LNCAP (cell line): ENCODE results near the gene THSD7A.

Experiments used
- TF ChIP-seq, protein P1 (sequence below): fragments of 450-650 bp; IDR thresholded peaks from 2 replicates; pipeline ENCODE4 v1.5.1; 2017; ENCODE audit warnings: mild to moderate bottlenecking

THSD7A gene

DNA sequence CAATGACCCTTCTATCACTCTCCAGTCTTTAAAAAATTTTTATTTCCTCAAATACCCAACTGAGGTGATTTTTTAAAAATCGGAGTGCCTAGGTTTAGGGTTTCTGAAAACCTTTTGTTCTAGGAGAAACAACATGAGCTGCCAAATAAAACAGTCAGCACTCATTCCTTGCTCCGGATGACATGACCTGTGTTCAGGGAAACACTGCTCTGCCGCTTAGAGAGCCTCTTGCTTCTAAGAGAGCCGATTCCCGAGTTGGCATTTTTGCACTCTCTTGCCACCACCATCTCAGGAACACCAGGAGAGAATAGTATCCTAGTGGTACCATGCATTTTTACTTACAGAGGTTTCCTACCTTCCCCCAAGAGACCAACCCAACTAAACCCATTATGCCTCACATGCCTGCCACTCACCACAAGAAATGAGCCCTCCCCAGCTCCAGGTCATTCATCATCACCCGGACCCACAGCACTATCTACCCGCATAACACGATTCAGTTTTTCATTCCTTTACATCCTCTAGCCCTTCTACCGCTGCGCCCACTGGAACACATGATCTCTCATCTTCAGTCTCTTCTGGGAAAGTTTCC lies 365.4 kb downstream of the THSD7A start:
- TF ChIP-seq, protein P1, sequence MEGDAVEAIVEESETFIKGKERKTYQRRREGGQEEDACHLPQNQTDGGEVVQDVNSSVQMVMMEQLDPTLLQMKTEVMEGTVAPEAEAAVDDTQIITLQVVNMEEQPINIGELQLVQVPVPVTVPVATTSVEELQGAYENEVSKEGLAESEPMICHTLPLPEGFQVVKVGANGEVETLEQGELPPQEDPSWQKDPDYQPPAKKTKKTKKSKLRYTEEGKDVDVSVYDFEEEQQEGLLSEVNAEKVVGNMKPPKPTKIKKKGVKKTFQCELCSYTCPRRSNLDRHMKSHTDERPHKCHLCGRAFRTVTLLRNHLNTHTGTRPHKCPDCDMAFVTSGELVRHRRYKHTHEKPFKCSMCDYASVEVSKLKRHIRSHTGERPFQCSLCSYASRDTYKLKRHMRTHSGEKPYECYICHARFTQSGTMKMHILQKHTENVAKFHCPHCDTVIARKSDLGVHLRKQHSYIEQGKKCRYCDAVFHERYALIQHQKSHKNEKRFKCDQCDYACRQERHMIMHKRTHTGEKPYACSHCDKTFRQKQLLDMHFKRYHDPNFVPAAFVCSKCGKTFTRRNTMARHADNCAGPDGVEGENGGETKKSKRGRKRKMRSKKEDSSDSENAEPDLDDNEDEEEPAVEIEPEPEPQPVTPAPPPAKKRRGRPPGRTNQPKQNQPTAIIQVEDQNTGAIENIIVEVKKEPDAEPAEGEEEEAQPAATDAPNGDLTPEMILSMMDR, result no peak

DNA sequence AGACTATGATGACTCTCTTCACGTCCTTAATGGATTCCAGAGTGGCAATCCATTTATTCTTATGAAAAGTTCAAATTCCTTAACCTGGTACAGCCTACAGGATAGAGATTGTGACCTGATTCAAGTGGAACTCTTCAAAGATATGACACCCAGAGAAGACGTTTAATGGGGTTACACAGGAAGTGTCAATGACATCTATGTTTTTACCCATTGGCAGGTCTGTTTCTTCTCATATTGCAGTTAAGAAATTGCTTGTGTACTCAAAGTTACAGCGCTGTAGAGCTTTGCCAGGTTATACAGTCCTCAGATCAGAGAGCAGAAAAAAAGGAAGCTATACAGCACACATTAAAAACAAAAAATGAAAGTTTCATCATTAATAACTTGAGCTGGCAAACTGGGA lies 367.4 kb downstream of the THSD7A start:
- TF ChIP-seq, protein P1, result no peak

DNA sequence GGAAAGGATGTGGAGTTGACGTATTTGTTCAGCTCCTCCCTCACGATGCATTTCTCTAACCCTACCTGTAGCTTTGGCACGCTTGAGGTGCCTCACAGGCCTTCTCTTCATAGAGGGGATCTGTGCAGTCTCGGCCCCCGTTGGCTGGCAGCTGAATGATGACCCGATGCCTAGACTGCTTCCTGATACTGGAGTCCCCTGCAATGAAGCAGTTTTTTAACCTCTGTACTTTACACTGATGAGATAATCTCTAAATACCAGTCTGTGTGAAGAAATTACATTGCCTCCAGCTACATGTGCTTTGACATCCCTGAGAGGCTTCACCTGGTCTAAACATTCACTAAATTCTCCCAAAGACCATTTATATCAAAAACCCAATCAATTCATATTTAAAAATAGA lies 370.1 kb downstream of the THSD7A start:
- TF ChIP-seq, protein P1, result no peak

DNA sequence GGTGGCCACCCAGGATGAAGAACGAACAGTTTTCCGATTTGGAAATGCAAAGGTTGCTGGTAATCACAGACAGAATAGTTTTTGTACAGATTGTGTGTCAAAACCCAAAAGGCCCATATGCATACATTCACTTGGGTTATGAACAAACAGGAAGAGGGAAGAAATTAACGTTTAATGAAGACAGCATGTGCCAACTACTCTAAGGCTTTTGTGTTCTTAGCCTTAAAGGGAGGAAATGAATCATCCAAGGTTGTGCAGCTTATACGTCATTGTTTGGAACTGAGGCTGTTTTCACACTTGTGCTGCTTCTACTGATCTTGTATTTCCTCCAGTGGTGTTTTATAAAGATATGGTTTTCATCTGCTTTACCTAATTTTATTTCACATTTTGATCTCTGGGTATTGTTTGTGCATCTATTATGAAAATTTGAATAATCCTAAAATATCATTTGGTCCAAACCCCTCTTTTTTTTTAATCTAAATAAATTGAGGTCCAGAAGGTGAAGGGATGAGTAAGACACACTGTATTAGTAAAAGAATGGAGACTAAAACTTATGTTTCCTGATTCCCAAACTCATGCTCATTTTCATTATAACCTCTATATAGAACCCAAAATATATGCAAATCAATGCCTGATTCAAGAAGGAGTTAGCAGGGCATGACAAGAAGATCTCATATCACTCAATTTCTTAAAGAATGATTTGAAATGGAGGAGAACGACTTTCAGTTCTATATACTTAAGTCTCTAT lies 373.1 kb downstream of the THSD7A start:
- TF ChIP-seq, protein P1, result no peak

GRCh38 chr7:11457419-11457818 lies 374.6 kb downstream of the THSD7A start:
- TF ChIP-seq, protein P1, result no peak

- TF ChIP-seq, protein P1, result no peak
Measured at GRCh38 chr7:11456574-11456973, 375.4 kb downstream of the THSD7A start.

DNA sequence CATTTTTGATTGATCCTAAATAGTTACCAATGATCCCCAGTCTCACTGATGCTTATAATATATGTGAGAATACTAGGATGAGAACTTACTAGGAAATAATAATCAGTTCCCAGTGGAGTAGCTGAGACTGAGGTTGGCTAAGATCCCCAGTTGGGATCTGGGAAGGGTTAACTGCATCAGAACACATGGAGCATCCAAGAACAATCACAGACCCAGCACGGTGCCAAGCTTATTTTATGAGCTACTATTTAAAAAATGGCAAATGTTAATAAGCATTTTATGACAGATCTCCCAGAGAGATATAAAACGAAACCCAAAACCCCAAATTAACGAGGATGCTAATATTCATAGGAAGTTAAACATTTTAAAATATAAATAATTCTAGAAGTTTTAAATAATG lies 379.5 kb downstream of the THSD7A start:
- TF ChIP-seq, protein P1, result no peak
